GM19351 (cell line): ENCODE results near the gene CDC5L.

Source experiments
- ATAC-seq: cut with Tn5 transposase; IDR thresholded peaks from one replicate; pipeline ENCODE4 v1.9.1; 2021; ENCODE audit warnings: mild to moderate bottlenecking, moderate library complexity; ENCODE audit not compliant: unreplicated experiment

The CDC5L gene

DNA sequence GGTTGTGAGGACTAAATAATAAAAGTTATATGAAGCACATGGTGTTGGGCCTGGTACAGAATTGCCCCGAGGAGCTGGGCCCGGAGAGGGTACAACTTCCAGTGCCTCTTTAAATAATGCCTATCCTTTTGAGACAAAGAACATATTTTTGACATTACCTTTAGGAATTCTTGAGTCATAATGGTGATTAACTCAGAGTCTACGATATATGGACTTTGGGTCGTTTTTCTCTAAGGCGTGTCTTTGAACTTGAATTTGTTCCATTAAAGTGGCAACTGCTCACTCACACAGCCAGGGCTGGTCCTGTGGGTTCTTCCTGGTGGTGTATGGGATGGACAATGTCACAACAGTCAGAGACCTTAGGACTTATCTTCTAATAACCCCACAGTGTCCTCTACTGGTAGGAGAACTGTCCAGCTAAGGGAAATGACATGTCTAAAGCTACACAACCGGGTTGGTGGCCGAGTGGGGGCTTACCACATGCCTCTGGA, 106.5 kb downstream of the CDC5L start:
- no peak for ATAC-seq

DNA sequence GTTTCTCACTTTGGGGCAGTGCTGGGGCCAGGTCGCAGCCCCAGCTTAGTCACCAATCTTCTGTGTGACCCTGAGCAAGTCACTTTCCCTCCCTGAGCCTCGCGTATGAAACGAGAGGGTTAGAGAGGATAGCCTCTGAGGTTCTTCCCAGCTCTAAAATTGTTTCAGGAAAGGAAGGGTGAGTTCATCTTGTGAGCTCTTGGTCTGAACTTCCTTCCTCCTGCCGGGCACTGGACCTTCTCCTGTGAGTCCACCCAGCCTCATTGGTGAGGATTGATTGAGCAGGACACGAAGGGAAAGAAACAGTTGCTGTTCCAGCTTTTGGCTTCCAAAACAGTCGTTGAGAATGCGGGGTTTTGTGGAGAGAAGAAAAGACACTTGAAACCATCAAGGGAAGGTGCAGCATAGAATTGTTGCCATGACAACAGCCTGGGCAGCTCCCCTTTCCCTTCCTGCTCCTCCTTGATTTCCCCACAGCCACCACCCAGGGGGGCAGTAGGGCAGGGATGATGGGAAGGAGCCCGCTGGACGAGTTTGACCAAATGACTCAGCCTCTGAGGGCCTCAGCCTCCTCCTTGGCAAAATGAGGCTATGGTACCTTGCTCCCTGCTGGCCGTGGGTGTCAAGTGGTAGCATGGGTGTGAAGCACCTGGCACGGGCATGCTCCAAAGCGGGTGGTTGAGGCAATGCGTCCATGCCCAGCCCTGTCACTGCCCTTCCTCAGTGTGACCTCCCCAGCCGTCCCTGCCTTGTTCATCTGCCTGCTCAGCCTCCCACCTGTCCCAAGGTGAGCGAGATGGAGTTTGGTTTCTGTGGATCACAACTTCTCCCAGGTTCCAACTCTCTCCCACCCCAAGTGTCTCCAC, 107.8 kb downstream of the CDC5L start:
- no peak for ATAC-seq

DNA sequence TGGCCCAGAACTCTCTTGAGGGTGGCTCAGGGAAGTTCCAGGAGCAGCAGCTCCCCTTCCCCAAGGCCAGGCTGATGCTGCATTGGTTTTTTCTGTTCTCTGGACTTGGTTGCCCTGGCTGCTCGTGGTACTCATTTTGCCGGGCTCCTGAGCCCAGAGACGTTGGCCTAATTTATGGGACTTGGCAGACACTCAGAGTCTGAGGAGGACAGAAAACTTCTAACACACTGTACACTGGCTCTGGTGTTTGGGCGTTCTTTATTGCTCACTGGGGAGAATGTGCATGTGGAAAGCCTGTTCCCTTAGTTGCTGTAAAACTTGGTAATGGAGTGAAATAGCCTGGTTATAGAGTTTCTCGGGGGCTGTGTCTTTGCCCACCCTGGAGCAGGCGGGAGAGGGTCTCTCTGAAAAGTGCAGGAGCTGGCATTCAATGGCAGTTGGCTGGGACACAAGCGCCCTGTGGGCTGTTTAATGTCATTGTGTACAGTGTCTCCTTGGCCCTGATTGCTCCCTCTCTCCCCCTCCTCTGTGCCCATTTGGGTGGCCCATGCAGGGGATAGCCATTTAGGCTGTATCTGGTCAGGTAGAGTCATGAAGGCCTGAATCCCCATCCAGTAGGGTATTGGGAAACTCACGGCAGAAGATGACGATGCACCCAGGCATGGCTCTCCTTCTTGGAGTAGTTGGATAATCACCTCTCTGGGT, 109.3 kb downstream of the CDC5L start:
- no peak for ATAC-seq

- ATAC-seq = no peak
Measured at GRCh38 chr6:44497807-44498206, 110.3 kb downstream of the CDC5L start.

GRCh38 chr6:44498436-44498835, 110.9 kb downstream of the CDC5L start:
- ATAC-seq = no peak

- no peak for ATAC-seq
Measured at GRCh38 chr6:44499609-44500008, 112.1 kb downstream of the CDC5L start.
